ENCODE measurements around the gene PTPRM. TPM values are rescaled to one million over a fixed set of nuclear protein-coding genes. Genes with fewer than 3 reads are reported as not detected.

PTPRM gene
- polyA plus RNA-seq, 3 donors, result 0.04 to 2.1 (median 0.66) TPM

DNA sequence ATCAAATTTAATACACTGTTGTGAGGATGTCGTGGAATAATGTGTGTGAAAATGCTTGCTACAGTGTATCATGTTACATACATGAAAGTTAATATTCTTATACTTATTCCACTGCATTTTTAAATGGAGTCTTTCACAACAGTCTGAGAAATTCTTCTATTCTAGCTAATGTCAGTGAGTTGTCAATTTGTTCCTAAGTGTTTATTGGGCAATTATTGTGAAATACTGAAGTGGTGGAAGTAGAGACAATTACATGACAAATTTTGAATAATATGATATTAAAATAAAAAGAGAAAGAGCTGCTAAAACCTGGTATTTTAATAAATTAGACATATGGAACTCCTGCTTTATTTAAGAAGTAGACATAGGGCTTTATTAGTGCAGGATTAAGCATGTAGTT, 176.1 kb downstream of the PTPRM start:
- Mint-ChIP-seq H3K9me3 (peaks cover 5 to 14% (median 11%) of the 10 kb centered on the region in 7 donors), H3K36me3 (no peaks in the 10 kb centered on the region), H3K4me3 (no peak overlapping the region), H3K4me1 (peaks cover 4% of the 10 kb centered on the region), H3K27me3 (ENCODE audit: low read depth in 3 of 3) (no peaks in the 10 kb centered on the region), H3K27ac (no peak overlapping the region)
- Histone ChIP-seq H3K4me3 (replicated peaks in 1 of 3; ENCODE audit: low read depth in 2 of 3, low read length in 3 of 3) (no peak overlapping the region), H3K27me3 (ENCODE audit: control insufficient read depth in 2 of 2, insufficient read depth in 2 of 2, low read length in 2 of 2) (no peaks in the 10 kb centered on the region), H3K36me3 (replicated peaks in 1 of 2; ENCODE audit: control insufficient read depth in 1 of 2, insufficient read depth in 2 of 2, low read length in 2 of 2) (no peaks in the 10 kb centered on the region), H3K27ac (ENCODE audit: low read depth in 1 of 2, low read length in 2 of 2) (no peak overlapping the region), H2AFZ (ENCODE audit: insufficient read depth, low read depth, low read length, poor library complexity, severe bottlenecking) (no peak overlapping the region), H3K4me1 (ENCODE audit: control insufficient read depth in 1 of 2, insufficient read depth in 2 of 2, low read length in 2 of 2) (no peaks in the 10 kb centered on the region), H3K79me2 (ENCODE audit: insufficient read depth, low read length) (no peaks in the 10 kb centered on the region), H4K20me1 (ENCODE audit: insufficient read depth, low read length) (no peaks in the 10 kb centered on the region), H3K9me3 (replicated peaks in 1 of 2; ENCODE audit: control insufficient read depth in 1 of 2, insufficient read depth in 1 of 2, low read length in 2 of 2) (peaks cover 6 to 8% of the 10 kb centered on the region in 2 donors), H3K9ac (ENCODE audit: insufficient read depth, low read length, poor library complexity, severe bottlenecking) (no peak overlapping the region), H3K4me2 (replicated peaks; ENCODE audit: extremely low read depth, low read length, poor library complexity, severe bottlenecking) (no peak overlapping the region)
- intact Hi-C loops (cut with micrococcal nuclease), result no loop called here
- no peak for DNase-seq
- WGBS (ENCODE audit: insufficient coverage), result no CpG with 5 or more reads among the region's 1 CpG
- TF ChIP-seq, protein P1, sequence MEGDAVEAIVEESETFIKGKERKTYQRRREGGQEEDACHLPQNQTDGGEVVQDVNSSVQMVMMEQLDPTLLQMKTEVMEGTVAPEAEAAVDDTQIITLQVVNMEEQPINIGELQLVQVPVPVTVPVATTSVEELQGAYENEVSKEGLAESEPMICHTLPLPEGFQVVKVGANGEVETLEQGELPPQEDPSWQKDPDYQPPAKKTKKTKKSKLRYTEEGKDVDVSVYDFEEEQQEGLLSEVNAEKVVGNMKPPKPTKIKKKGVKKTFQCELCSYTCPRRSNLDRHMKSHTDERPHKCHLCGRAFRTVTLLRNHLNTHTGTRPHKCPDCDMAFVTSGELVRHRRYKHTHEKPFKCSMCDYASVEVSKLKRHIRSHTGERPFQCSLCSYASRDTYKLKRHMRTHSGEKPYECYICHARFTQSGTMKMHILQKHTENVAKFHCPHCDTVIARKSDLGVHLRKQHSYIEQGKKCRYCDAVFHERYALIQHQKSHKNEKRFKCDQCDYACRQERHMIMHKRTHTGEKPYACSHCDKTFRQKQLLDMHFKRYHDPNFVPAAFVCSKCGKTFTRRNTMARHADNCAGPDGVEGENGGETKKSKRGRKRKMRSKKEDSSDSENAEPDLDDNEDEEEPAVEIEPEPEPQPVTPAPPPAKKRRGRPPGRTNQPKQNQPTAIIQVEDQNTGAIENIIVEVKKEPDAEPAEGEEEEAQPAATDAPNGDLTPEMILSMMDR (IDR thresholded peaks at IDR 0.05), result no peak

DNA sequence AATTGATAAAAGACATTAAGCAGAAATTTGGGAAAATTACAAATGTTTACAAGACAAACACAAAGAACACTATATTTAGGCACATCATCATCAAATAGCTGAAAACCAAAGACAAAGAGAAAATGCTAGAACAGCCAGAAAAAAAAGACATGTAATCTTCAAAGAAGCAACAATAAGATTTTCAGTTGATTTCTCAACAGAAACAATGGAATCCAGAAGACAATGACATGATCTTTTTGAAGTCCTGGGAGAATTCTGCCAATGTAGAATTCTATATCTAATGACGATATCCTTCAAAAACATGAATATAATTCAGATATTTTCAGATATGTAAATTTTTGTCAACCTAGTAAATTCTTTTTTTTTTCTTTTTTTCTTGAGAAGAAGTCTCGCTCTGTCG, 179.0 kb downstream of the PTPRM start:
- TF ChIP-seq, protein P1 (IDR thresholded peaks at IDR 0.05), result no peak
- Histone ChIP-seq H3K9me3 (replicated peaks in 1 of 2; ENCODE audit: control insufficient read depth in 1 of 2, insufficient read depth in 1 of 2, low read length in 2 of 2) (peaks cover 6% of the 10 kb centered on the region in 2 donors), H3K4me3 (replicated peaks in 1 of 3; ENCODE audit: low read depth in 2 of 3, low read length in 3 of 3) (no peak overlapping the region), H3K27ac (ENCODE audit: low read depth in 1 of 2, low read length in 2 of 2) (no peak overlapping the region), H3K79me2 (ENCODE audit: insufficient read depth, low read length) (no peaks in the 10 kb centered on the region), H3K9ac (ENCODE audit: insufficient read depth, low read length, poor library complexity, severe bottlenecking) (no peak overlapping the region), H3K4me2 (replicated peaks; ENCODE audit: extremely low read depth, low read length, poor library complexity, severe bottlenecking) (no peak overlapping the region), H3K36me3 (replicated peaks in 1 of 2; ENCODE audit: control insufficient read depth in 1 of 2, insufficient read depth in 2 of 2, low read length in 2 of 2) (no peaks in the 10 kb centered on the region), H3K4me1 (ENCODE audit: control insufficient read depth in 1 of 2, insufficient read depth in 2 of 2, low read length in 2 of 2) (no peaks in the 10 kb centered on the region), H2AFZ (ENCODE audit: insufficient read depth, low read depth, low read length, poor library complexity, severe bottlenecking) (no peak overlapping the region), H4K20me1 (ENCODE audit: insufficient read depth, low read length) (no peaks in the 10 kb centered on the region), H3K27me3 (ENCODE audit: control insufficient read depth in 2 of 2, insufficient read depth in 2 of 2, low read length in 2 of 2) (no peaks in the 10 kb centered on the region)
- intact Hi-C loops (cut with micrococcal nuclease), result no loop called here
- Mint-ChIP-seq H3K4me3 (no peak overlapping the region), H3K27me3 (ENCODE audit: low read depth in 3 of 3) (no peaks in the 10 kb centered on the region), H3K9me3 (peaks cover 5 to 15% (median 12%) of the 10 kb centered on the region in 7 donors), H3K27ac (no peak overlapping the region), H3K4me1 (peaks cover 4% of the 10 kb centered on the region), H3K36me3 (no peaks in the 10 kb centered on the region)
- DNase-seq, result no peak
- 100% methylated on average over 1 of the region's 3 CpGs for WGBS (ENCODE audit: insufficient coverage)
